Epithelial cell of esophagus (primary cell): ENCODE data around the gene DCD.
A peak's percentile ranks its signal among the peaks of the same experiment; 100 is the strongest.
"Not testable (repeated sequence)": the region's sequence is repeated elsewhere in the genome, so short reads cannot be mapped to it uniquely, and the experiment has no call there.

Source experiments
- DNase-seq: peaks from one replicate; pipeline ENCODE4 v3.0.0; 2010; ENCODE audit warnings: low read depth
- H3K4me3 ChIP-seq: 2 replicates; pipeline ENCODE4 v1.5.1; 2011; ENCODE audit warnings: mild to moderate bottlenecking, low read length, control low read depth
- CTCF ChIP-seq: IDR thresholded peaks from 2 replicates; pipeline ENCODE4 v1.5.1; 2011; ENCODE audit warnings: low read depth, mild to moderate bottlenecking, low read length, control low read depth, inconsistent platforms; ENCODE audit not compliant: insufficient read depth; ENCODE audit errors: missing control alignments

DCD gene

DNA sequence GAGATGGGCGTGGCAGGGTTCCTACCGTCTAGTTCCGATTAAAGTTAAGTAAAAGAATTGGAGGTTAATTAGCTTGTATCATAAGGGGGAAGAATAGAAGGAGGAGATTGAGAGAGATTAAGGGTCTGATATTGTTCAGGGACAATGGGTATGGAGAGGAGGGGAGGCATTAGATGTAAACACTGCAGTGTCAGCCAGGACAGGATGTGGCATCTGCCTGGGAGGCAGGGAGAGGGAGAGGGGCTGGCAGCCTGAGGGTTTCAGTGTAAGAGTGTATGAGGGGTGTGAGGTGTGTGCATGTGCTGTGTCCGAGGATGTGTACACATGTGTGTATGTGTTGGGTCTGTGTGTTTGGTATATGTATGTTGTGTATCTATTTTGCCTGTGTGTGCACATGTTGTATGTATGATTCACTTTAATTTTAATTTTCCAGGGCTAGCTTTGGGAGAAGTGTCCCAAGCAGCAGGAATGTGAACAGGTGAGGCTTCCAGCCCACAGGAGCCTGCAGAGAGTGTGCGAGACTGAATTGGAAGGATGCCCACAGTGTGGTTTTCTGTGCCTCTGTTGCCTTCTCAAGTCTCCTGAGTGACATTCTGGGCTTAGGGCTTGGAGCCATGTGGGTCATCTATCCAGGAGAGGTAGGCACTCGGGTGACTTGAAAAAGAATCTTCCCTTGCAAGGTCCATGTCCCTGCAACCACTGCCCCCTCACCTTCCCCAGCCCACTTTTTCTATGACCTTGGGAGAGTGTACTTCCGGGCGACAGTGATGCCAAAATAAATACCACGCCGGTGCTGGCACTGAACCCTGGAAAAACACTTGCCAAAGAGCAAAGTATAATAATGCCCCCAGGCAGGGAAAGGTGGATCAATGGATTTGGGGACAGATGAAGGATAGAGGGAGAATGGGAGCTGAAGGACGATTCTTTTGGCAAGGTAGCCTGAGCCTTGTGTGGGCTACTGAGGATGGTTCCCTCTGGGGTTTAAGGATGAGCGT is 36.8 kb upstream of the DCD start:
- no peak for TF ChIP-seq CTCF
- no peak overlapping the region for H3K4me3 ChIP-seq
- no peak for DNase-seq

DNA sequence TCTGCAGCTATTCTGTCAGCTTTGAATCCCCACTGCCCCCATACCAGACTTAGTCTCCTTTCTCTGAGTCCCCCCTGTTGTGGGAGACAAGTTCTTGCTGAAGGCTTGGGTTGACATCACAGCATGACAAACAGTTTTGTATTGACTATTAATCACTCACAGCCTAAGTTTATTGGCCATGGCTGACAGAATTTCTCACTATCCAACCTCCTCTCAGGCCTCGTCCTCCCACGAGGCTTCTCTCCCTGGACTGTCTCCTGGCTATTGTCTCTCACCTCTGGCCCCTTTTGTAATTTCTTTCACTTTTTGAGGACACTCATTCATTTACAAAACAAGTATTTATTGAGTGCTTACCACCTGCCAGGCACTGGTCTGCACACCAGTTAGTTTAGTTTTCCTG is 35.2 kb upstream of the DCD start:
- DNase-seq, result no peak
- no peak overlapping the region for H3K4me3 ChIP-seq
- no peak for TF ChIP-seq CTCF

DNA sequence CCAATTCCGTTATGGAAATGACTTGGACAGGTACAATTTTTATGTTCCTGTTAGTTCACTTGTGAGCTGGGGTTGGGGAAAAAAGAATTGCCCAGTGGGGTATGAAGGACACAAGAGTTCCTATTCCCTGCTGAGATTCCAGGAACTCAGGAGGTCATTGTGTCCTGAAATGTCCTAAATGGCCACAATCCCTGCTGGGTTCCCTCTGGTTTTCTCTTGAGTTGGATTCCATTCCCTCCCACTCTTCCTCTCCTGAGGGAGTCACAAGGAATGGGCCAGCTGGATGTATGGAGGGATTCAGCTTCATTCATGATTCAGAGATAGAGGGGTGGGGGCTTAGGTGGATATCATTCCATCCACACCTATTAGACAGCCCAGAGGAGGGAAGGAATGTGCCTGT is 34.5 kb upstream of the DCD start:
- DNase-seq, result no peak
- no peak for TF ChIP-seq CTCF
- no peak overlapping the region for H3K4me3 ChIP-seq

DNA sequence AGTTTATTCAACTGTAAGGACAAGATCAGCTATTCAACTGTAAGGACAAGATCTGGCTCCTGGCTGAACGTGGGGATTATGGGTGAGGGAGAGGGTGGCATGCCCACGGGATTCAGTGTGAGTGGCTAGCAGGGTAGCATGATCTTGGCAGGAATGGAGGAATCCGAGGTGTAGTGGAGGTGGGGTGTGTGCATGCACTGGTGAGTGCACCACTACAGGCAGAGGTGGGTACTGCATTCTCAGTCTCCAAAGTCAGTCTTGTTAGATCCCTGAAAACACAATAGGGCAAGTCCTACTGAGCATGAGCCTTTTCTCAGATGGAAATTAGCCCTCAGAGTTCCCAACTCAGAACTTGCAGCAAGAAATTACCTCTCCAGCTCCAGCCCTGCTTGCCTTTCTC is 32.2 kb upstream of the DCD start:
- no peak overlapping the region for H3K4me3 ChIP-seq
- DNase-seq, result peak; percentile 49
- peak; percentile 63 for TF ChIP-seq CTCF

- no peak for TF ChIP-seq CTCF
- no peak overlapping the region for H3K4me3 ChIP-seq
- no peak for DNase-seq
These were observed 30.0 kb upstream of the DCD start for GRCh38 chr12:54678131-54678530.

DNA sequence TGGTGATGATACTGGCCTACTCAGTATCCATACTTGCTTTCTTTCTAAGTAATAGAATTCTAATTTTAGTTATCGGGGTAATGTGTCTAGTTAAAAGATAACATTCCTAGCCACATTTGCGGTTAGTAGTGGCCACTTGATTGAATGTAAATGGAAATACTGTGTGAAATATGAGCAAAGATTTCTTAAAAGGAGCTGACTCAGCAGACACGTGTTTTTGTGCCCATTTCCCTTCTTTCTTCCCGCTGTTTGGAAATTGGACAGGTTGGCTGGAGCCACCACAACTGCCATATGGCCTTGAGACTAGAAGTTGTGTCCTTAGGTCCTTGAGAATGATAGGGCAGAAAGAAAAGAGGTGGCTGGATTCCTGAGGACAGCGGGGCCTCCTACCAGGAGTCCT is 19.8 kb upstream of the DCD start:
- TF ChIP-seq CTCF, result no peak

DNA sequence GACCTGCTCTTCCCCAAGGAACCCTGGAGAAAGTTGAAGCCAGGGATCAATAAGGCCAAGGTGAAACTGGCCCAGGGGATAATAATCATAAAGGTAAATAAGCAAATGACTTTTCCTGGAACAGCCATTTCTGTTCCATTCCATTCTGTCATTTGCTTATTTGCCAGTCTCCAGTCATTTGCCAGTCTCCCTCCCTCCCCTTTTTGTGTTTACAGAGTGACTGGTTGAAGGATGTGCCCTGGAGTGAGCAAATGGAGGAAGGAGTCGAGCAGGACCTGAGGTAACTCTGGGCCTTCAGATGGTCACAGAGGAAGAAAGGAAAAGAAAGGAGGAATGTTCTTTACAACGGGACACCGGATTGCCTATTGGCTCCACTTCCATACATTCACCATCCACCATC is 17.8 kb upstream of the DCD start:
- no peak for DNase-seq
- H3K4me3 ChIP-seq, result no peak overlapping the region
- TF ChIP-seq CTCF, result no peak

More for the DNA sequence above, 19.8 kb upstream of the DCD start:
- no peak overlapping the region for H3K4me3 ChIP-seq
- no peak for DNase-seq

GRCh38 chr12:54665022-54665635 is 17.0 kb upstream of the DCD start:
- H3K4me3 ChIP-seq, result not testable (repeated sequence)

More at GRCh38 chr12:54665022-54665635, 17.0 kb upstream of the DCD start:
- DNase-seq, result not testable (repeated sequence)
